BLaER1 (cell line): ENCODE results near the gene AXL.
"Not testable (repeated sequence)": the region's sequence is repeated elsewhere in the genome, so short reads cannot be mapped to it uniquely, and the experiment has no call there.

Experiments
- H3K27ac ChIP-seq: shearing (Covaris generic); formaldehyde crosslinking; 2 replicates; pipeline ENCODE4 v1.8.1; 2022
- H3K27me3 ChIP-seq: shearing (Covaris generic); formaldehyde crosslinking; 2 replicates; pipeline ENCODE4 v1.8.1; 2022
- H3K36me3 ChIP-seq: shearing (Covaris generic); formaldehyde crosslinking; 2 replicates; pipeline ENCODE4 v1.8.1; 2022
- H3K4me1 ChIP-seq: shearing (Covaris generic); formaldehyde crosslinking; 2 replicates; pipeline ENCODE4 v1.8.1; 2022
- H3K4me2 ChIP-seq: shearing (Covaris generic); formaldehyde crosslinking; 2 replicates; pipeline ENCODE4 v1.8.1; 2022
- H3K4me3 ChIP-seq: shearing (Covaris generic); formaldehyde crosslinking; 2 replicates; pipeline ENCODE4 v1.8.1; 2022
- H3K9ac ChIP-seq: shearing (Covaris generic); formaldehyde crosslinking; 2 replicates; pipeline ENCODE4 v1.8.1; 2022
- H3K9me3 ChIP-seq: shearing (Covaris generic); formaldehyde crosslinking; 2 replicates; pipeline ENCODE4 v1.8.1; 2022
- H4K20me1 ChIP-seq: shearing (Covaris generic); formaldehyde crosslinking; 2 replicates; pipeline ENCODE4 v1.8.1; 2022
- Cebpa-rat ChIP-seq: shearing (Covaris generic); IDR thresholded peaks from 2 replicates; pipeline ENCODE4 v1.8.1; 2022

The AXL gene

DNA sequence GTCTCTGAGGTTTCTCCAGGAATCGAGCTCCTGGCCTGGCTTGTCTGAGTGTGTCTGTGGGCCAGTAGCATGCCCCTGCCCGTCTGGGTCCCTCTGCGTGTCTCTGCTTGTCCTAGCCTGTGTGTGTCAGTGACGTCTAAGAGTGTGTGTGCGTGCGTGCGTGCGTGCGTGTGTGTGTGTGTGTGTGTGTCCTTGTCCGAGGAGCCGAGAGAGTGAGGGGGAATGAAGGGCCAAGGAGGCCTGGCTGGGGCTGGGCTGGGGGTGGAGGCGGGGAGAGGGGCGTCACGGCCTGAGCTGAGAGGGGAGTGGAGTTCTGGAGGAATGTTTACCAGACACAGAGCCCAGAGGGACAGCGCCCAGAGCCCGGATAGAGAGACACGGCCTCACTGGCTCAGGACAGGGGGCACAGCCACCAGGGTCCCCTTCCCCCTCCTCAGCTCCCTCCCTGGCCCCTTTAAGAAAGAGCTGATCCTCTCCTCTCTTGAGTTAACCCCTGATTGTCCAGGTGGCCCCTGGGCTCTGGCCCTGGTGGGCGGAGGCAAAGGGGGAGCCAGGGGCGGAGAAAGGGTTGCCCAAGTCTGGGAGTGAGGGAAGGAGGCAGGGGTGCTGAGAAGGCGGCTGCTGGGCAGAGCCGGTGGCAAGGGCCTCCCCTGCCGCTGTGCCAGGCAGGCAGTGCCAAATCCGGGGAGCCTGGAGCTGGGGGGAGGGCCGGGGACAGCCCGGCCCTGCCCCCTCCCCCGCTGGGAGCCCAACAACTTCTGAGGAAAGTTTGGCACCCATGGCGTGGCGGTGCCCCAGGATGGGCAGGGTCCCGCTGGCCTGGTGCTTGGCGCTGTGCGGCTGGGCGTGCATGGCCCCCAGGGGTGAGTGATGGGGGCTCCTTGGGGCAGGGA lies at the start of gene AXL:
Gene AXL, plus strand, starts transcription at position 609 of the 893 bp plus-strand sequence. Its CDS starts 170 bp downstream, at position 779.
- Histone ChIP-seq H3K4me1 (peaks cover 14% of the 10 kb centered on the region), H3K27me3 (peaks cover 12% of the 10 kb centered on the region), H4K20me1 (no peaks in the 10 kb centered on the region), H3K27ac (no peak within 1 kb of the TSS), H3K9ac (no peak within 1 kb of the TSS), H3K36me3 (no peaks in the 10 kb centered on the region), H3K9me3 (no peaks in the 10 kb centered on the region), H3K4me3 (no peak within 1 kb of the TSS), H3K4me2 (peak within 1 kb of the TSS; percentile 18; the same call in 1 of the 2 replicates)
- TF ChIP-seq Cebpa-rat = no peak

DNA sequence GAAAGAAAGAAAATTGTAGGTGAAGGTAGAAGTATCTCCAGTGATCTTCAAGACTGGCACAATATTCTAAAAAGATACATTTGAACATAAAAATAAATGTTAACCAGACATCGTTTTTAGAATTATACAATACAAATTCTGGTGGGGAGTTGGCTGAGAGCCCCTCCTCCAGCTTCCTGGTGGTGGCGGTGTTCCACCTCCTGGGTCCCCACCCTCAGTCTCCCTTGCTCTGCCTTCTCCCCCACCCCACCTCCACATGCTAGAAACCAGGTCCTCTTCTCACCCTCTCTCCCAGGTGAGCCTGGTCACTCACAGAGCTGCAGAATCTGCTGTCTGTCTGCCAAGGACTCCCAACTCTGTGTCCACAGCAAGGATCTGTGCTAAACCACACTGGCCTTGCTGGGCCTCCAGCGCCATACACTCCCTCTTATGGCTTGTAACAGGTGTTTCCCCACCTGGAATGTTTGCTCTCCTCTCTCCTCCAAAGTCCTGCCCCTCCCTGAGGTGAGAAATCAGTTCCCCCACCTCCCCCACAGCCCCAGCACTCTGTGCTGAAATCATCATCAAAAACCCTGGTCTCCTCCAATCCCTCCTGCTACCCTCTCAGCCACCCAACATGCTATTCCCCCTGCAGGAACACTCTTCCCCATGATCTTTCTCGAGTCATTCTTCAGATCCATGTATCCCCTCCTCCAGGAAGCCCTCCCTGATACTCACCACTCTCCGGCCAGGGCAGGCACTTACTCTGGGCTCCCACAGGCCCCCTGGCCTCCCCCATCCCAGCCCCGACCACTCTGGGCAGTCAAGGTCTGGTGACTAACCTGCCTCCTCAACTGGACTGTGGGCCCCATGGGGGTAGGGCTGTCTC lies 46.5 kb upstream of the AXL start:
- no peak for TF ChIP-seq Cebpa-rat
- Histone ChIP-seq H3K4me2 (no peak overlapping the region), H3K4me1 (peaks cover 15% of the 10 kb centered on the region), H3K9me3 (no peaks in the 10 kb centered on the region), H3K36me3 (no peaks in the 10 kb centered on the region), H3K4me3 (no peak overlapping the region), H3K27ac (no peak overlapping the region), H3K9ac (no peak overlapping the region), H4K20me1 (no peaks in the 10 kb centered on the region), H3K27me3 (no peaks in the 10 kb centered on the region)

DNA sequence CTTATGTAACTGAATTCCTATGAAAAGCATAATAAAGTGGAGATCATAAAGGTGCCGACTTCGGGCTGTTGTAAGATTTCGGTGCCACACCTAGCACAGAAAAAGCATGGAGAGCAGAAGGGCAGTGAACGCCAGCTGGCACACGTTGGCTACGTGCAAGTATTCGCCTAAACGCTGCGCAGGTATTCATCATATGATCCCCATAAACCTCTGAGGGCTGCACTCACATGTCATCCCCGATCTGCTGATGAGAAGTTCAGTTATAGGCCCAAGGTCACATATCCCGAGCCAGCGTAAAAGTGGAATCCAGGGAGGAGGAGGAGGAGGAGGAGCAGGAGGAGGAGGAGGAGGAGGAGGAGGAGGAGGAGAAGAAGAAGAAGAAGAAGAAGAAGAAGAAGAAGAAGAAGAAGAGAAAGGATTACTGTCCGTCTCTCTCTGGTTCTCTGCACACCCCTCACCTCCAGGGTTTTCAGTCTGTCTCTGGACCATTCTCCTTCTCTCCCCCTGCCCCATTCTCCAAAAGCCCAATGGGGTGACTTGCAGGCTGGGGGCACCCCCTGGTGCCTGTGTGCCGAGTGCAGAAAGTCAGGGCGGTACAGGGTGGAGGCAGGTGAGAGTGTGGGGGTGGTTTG lies 44.6 kb upstream of the AXL start:
- Histone ChIP-seq H3K4me1 (peaks cover 15% of the 10 kb centered on the region), H3K4me3 (no peak overlapping the region), H3K9me3 (peaks cover 7% of the 10 kb centered on the region; the same call in 1 of the 2 replicates), H3K36me3 (no peaks in the 10 kb centered on the region), H3K9ac (no peak overlapping the region), H3K27ac (no peak overlapping the region), H3K27me3 (no peaks in the 10 kb centered on the region), H3K4me2 (no peak overlapping the region), H4K20me1 (no peaks in the 10 kb centered on the region)
- no peak for TF ChIP-seq Cebpa-rat

DNA sequence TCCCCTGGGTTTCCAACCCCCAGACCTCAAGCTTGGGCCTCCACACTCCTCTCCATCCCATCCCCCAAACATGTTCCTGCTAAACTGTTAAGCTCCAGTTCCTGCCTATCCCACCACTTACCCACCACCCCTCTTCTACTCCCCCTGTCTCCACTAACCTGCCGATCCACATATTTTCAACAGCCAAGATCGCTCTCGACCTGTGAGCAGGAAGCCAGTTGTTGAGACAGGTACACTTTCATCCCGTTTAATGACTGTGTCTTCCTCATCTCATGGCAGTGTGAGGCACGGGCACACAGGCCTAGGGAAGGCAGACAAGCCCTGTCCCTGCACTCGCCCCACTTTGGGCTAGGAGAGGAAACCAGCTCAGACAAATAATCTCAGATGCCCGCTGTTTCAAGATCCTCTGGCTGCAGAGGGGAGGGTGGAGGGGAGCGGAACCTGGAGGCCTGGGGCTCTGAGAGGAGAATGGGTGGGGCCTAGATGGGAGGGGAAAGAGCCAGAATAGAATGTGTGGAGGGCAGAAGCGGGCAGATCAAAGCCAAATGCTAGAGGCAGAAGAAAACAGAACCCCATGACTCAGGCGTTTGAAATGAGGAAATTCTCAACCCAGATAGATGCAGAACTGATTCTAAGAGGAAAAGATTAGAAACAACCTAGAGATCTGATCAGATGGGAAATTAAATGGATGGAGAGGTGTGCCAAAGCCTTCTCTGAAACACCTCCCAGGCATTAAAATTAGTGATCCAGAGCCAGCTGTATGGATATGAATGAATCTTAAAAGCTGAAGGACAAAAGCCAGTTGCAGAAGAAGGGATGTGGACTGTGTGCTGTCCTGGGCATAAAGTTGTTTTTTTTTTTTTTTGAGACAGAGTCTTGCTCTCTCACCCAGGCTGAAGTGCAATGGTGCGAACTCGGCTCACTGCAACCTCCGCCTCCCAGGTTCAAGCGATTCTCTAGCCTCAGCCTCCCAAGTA lies 42.9 kb upstream of the AXL start:
- Histone ChIP-seq H3K9me3 (peaks cover 9% of the 10 kb centered on the region; the same call in 1 of the 2 replicates), H4K20me1 (no peaks in the 10 kb centered on the region), H3K4me3 (no peak overlapping the region), H3K27ac (no peak overlapping the region), H3K4me2 (peak overlapping the region; percentile 64), H3K27me3 (no peaks in the 10 kb centered on the region), H3K36me3 (no peaks in the 10 kb centered on the region), H3K9ac (0 out of 2 replicates have a peak overlapping the region, but pooled peaks have one; percentile 19), H3K4me1 (peaks cover 15% of the 10 kb centered on the region)
- no peak for TF ChIP-seq Cebpa-rat

DNA sequence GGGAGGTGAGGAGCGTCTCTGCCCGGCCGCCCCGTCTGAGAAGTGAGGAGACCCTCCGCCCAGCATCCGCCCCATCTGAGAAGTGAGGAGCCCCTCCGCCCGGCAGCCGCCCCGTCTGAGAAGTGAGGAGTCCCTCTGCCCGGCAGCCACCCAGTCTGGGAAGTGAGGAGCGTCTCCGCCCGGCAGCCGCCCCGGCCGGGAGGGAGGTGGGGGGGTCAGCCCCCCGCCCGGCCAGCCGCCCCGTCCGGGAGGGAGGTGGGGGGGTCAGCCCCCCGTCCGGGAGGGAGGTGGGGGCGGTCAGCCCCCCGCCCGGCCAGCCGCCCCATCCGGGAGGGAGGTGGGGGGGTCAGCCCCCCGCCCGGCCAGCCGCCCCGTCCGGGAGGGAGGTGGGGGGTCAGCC lies 38.9 kb upstream of the AXL start:
- not testable (repeated sequence) for H3K27ac ChIP-seq, H3K9ac ChIP-seq, H3K36me3 ChIP-seq

DNA sequence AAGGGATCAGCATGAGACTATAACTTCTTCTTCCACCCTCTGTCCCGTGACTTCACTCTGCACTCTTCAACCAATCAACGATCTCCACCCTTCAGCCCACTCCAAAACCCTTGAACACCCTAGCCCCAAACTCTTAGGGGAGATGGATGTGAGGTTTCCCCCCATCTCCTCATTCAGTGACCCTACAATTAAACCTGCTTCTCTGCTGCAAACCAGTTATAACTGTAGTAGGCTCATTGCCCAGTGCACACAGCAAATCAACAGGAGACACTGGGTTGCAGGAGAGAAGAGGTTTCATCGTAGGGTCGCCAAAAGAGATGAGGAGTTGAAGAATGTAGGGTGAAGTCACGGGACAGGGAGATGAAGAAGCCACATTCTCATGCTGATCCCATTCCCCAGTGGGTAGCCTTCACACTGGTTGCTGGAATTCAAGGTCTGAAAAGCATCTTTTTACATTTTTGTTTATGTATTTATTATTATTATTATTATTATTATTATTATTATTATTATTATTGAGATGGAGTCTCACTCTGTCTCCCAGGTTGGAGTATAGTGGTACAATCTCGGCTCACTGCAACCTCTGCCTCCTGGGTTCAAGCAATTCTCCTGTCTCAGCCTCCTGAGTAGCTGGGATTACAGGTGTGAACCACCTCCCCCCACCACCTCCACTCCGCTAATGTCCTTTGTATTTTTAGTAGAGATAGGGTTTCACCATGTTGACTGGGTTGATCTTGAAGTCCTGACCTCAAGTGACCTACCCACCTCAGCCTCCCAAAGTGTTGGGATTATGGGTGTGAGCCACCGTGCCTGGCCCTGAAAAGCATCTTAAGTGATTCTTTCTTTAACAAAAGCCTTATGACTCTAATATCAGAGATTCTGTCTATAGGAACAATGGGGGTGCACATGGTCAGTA lies 31.8 kb upstream of the AXL start:
- Histone ChIP-seq H3K9me3 (no peaks in the 10 kb centered on the region), H3K4me2 (no peak overlapping the region), H3K36me3 (no peaks in the 10 kb centered on the region), H3K27me3 (peaks cover 3% of the 10 kb centered on the region), H3K9ac (no peak overlapping the region), H4K20me1 (no peaks in the 10 kb centered on the region), H3K4me3 (no peak overlapping the region), H3K4me1 (no peaks in the 10 kb centered on the region), H3K27ac (no peak overlapping the region)
- TF ChIP-seq Cebpa-rat = no peak

More for the DNA sequence above, 38.9 kb upstream of the AXL start:
- H3K4me1 ChIP-seq = peaks cover 15% of the 10 kb centered on the region
- not testable (repeated sequence) for H3K27me3 ChIP-seq, H4K20me1 ChIP-seq, H3K9me3 ChIP-seq, H3K4me2 ChIP-seq, H3K4me3 ChIP-seq

DNA sequence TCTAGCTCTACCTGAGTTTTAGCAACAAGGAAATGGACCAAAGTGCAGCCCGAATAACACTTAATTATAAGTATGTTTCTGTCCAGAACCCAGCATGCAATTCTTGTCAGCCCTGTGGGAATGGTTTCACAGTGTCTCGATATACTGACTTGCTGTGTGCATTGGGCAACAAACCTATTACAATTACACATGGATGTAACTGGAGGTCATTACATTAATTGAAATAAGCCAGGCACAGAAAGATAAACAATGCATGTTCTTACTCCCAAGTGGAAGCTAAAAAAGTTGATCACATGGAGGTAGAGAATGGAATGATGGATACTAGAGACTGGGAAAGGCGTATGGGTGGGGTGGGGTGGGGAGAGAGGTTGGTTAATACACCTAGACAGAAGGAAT lies 31.1 kb upstream of the AXL start:
- no peak overlapping the region for H3K4me3 ChIP-seq
- no peaks in the 10 kb centered on the region for H3K36me3 ChIP-seq
- no peaks in the 10 kb centered on the region for H4K20me1 ChIP-seq
- no peak overlapping the region for H3K27ac ChIP-seq
- H3K4me1 ChIP-seq = no peaks in the 10 kb centered on the region
- no peak for TF ChIP-seq Cebpa-rat
- H3K4me2 ChIP-seq = no peak overlapping the region
- H3K27me3 ChIP-seq = peaks cover 10% of the 10 kb centered on the region
- H3K9ac ChIP-seq = no peak overlapping the region
- no peaks in the 10 kb centered on the region for H3K9me3 ChIP-seq

DNA sequence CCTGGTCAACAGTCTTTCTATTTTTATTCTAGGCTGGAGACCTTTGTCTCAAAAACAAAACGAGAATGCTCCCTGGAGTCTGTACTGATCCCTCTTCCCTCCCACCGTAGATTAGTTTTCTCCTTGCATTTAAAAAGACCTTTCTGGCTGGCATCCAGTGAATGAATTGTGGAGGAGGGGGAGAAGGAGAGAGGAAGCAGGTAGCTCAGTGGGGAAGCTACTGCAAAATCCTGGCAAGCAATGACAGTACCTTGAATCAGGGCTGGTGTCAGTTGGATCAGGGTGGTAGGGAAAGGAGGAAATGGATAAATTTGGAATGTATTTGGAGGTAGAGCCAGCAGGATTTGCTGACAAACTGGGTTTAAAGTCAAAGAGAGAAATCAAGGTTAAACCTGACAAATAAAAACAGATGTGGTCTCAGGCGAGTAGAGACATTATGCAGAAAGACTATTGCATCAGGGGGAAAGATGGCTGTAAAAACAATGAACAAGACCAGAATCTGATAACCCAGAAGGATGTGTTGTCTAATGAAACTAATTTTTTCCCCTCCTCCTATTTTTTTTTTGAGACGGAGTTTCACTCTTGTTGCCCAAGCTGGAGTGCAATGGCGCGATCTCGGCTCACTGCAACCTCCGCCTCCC lies 29.5 kb upstream of the AXL start:
- Histone ChIP-seq H3K27ac (no peak overlapping the region), H4K20me1 (no peaks in the 10 kb centered on the region), H3K9ac (no peak overlapping the region), H3K36me3 (no peaks in the 10 kb centered on the region), H3K9me3 (no peaks in the 10 kb centered on the region), H3K4me1 (peaks cover 9% of the 10 kb centered on the region), H3K4me3 (no peak overlapping the region), H3K27me3 (peaks cover 27% of the 10 kb centered on the region), H3K4me2 (no peak overlapping the region)
- no peak for TF ChIP-seq Cebpa-rat
